Gastroesophageal sphincter (tissue), 4 donors: ENCODE data around the gene BAZ1A. TPM values are rescaled to one million over a fixed set of nuclear protein-coding genes. Genes with fewer than 3 reads are reported as not detected.

Experiments
- ATAC-seq: fragments of 150-250 bp; one replicate; pipeline ENCODE4 v1.9.1; 2016; ENCODE audit warnings: mild to moderate bottlenecking, moderate library complexity
- H3K27ac ChIP-seq, 4 donors: fragments of 200-600 bp; sonication (generic) in 3 of 4; 1 replicate in 3 of 4; 2 replicates in 1 of 4; pipeline ENCODE4 v1.5.1; 2016 to 2019
- H3K27me3 ChIP-seq: fragments of 200-600 bp; sonication (generic); one replicate; pipeline ENCODE4 v1.5.1; 2019
- H3K36me3 ChIP-seq, 2 donors: fragments of 200-600 bp; sonication (generic); one replicate each; pipeline ENCODE4 v1.5.1; 2019; ENCODE audit warnings: control low read depth in 1 of 2
- H3K4me1 ChIP-seq, 3 donors: fragments of 200-600 bp; sonication (generic); 1 replicate in 2 of 3; 2 replicates in 1 of 3; pipeline ENCODE4 v1.5.1; 2016 to 2019; ENCODE audit warnings: control low read depth in 2 of 3
- H3K4me3 ChIP-seq, 2 donors: fragments of 200-600 bp; sonication (generic); one replicate each; pipeline ENCODE4 v1.5.1; 2019; ENCODE audit warnings: mild to moderate bottlenecking in 1 of 2, moderate library complexity in 1 of 2
- H3K9me3 ChIP-seq, 3 donors: fragments of 200-600 bp; sonication (generic); one replicate each; pipeline ENCODE4 v1.5.1; 2017 to 2019; ENCODE audit warnings: control low read depth in 2 of 3
- CTCF ChIP-seq, 4 experiments: fragments of 200-600 bp in 2 of 4; fragments of 450-650 bp in 2 of 4; sonication (generic) in 1 of 4; IDR thresholded peaks; one replicate each; pipeline ENCODE4 v1.5.1; 2017 to 2019; ENCODE audit warnings: antibody characterized with exemption in 4 of 4, mild to moderate bottlenecking in 2 of 4, moderate library complexity in 2 of 4
- EP300 ChIP-seq: sonication (generic); formaldehyde crosslinking; IDR thresholded peaks from one replicate; pipeline ENCODE4 v1.6.1; 2017; ENCODE audit warnings: antibody characterized with exemption, mild to moderate bottlenecking
- POLR2A ChIP-seq, 2 donors: fragments of 450-650 bp; IDR thresholded peaks; one replicate each; pipeline ENCODE4 v1.6.1; 2017; ENCODE audit warnings: antibody characterized with exemption in 2 of 2, mild to moderate bottlenecking in 2 of 2, moderate library complexity in 1 of 2
- POLR2AphosphoS5 ChIP-seq: sonication (generic); formaldehyde crosslinking; IDR thresholded peaks from one replicate; pipeline ENCODE4 v1.6.1; 2017; ENCODE audit warnings: antibody characterized with exemption
- WGBS, 2 donors: methylation state at CpG; one replicate each; pipeline ENCODE4 v1.1.5; 2018; ENCODE audit warnings: low coverage in 1 of 2; 5-methylcytosine and 5-hydroxymethylcytosine counted together
- total RNA-seq, 4 donors: library from RNA; depleted of rRNA; stranded (reverse); fragments of >200 nt; gene quantifications; one replicate each; pipeline ENCODE4 v1.1.0, GENCODE V29; 2016

Gene BAZ1A
- total RNA-seq, 4 donors from 2014 or later: 17.0 to 36.9 (median 21.6) TPM

- 10 to 33% methylated on average over 1 of the region's 1 CpG for WGBS, 2 donors
- Histone ChIP-seq H3K4me1 (no peaks in the 10 kb centered on the region), H3K36me3 (peaks cover 0 to 83% of the 10 kb centered on the region in 2 donors), H3K9me3 (no peaks in the 10 kb centered on the region), H3K27me3 (no peaks in the 10 kb centered on the region), H3K4me3 (no peak overlapping the region), H3K27ac (no peak overlapping the region)
- TF ChIP-seq EP300: no peak
- no peak for TF ChIP-seq POLR2AphosphoS5
- no peak for TF ChIP-seq POLR2A (IDR thresholded peaks at IDR 0.05)
- TF ChIP-seq CTCF (IDR thresholded peaks at IDR 0.05): no peak
- no peak for ATAC-seq
Observed at GRCh38 chr14:34794941-34795340, 80.2 kb downstream of the BAZ1A start.

GRCh38 chr14:34794217-34794616, 80.9 kb downstream of the BAZ1A start:
- Histone ChIP-seq H3K9me3 (no peaks in the 10 kb centered on the region), H3K27me3 (no peaks in the 10 kb centered on the region), H3K4me1 (no peaks in the 10 kb centered on the region), H3K4me3 (no peak overlapping the region), H3K36me3 (peaks cover 0 to 77% of the 10 kb centered on the region in 2 donors), H3K27ac (no peak overlapping the region)
- WGBS, 2 donors: 100% methylated on average over 1 of the region's 2 CpGs
- no peak for TF ChIP-seq POLR2AphosphoS5
- no peak for TF ChIP-seq EP300
- no peak for TF ChIP-seq POLR2A (IDR thresholded peaks at IDR 0.05)
- no peak for TF ChIP-seq CTCF (IDR thresholded peaks at IDR 0.05)
- ATAC-seq: no peak

GRCh38 chr14:34792598-34792997, 82.6 kb downstream of the BAZ1A start:
- no peak overlapping the region for H3K4me3 ChIP-seq
- H3K4me1 ChIP-seq: no peaks in the 10 kb centered on the region
- H3K36me3 ChIP-seq: peaks cover 0 to 61% of the 10 kb centered on the region in 2 donors
- no peaks in the 10 kb centered on the region for H3K27me3 ChIP-seq
- WGBS, 2 donors: 95 to 100% methylated on average over 1 of the region's 1 CpG
- H3K27ac ChIP-seq: no peak overlapping the region
- no peak for TF ChIP-seq CTCF (IDR thresholded peaks at IDR 0.05)
- no peak for TF ChIP-seq EP300
- TF ChIP-seq POLR2A (IDR thresholded peaks at IDR 0.05): no peak
- TF ChIP-seq POLR2AphosphoS5: no peak
- H3K9me3 ChIP-seq: no peaks in the 10 kb centered on the region
- no peak for ATAC-seq

- Histone ChIP-seq H3K4me1 (no peaks in the 10 kb centered on the region), H3K27ac (no peak overlapping the region), H3K9me3 (no peaks in the 10 kb centered on the region), H3K27me3 (no peaks in the 10 kb centered on the region), H3K4me3 (no peak overlapping the region), H3K36me3 (peaks cover 0 to 59% of the 10 kb centered on the region in 2 donors)
- TF ChIP-seq POLR2AphosphoS5: no peak
- WGBS, 2 donors: 76 to 77% methylated on average over 3 of the region's 3 CpGs
- ATAC-seq: no peak
Observed at GRCh38 chr14:34785223-34786006, 89.7 kb downstream of the BAZ1A start.

GRCh38 chr14:34782031-34782430, 93.1 kb downstream of the BAZ1A start:
- peaks cover 0 to 78% of the 10 kb centered on the region in 2 donors for H3K36me3 ChIP-seq
- TF ChIP-seq CTCF (IDR thresholded peaks at IDR 0.05): no peak
- TF ChIP-seq POLR2AphosphoS5: no peak
- no peak for TF ChIP-seq EP300
- no peak for TF ChIP-seq POLR2A (IDR thresholded peaks at IDR 0.05)
- no peak for ATAC-seq
- H3K4me3 ChIP-seq: no peak overlapping the region
- no peaks in the 10 kb centered on the region for H3K4me1 ChIP-seq
- H3K27ac ChIP-seq: no peak overlapping the region
- WGBS, 2 donors: 90% methylated on average over 1 to 2 of the region's 2 CpGs
- no peaks in the 10 kb centered on the region for H3K27me3 ChIP-seq
- no peaks in the 10 kb centered on the region for H3K9me3 ChIP-seq
